Caco-2 (cell line): Measurements from ENCODE around the gene TTC7B. TPM values are rescaled to one million over a fixed set of nuclear protein-coding genes. Genes with fewer than 3 reads are reported as not detected.

Experiments
- BruUV-seq: library from RNA; stranded (reverse); fragments of 400-500 nt; replicated peaks from 2 replicates; lab custom pipeline; 2021; lab: Mats Ljungman, UMichigan
- CTCF ChIA-PET: fragments of 300-600 bp; sonication (Branson Sonifier 250); formaldehyde crosslinking; loops from one replicate; lab custom pipeline; 2022; ENCODE audit warnings: antibody characterized with exemption; lab: Charles Lee
- POLR2A ChIA-PET: fragments of 300-600 bp; sonication (Branson Sonifier 250); formaldehyde crosslinking; loops from one replicate; lab custom pipeline; 2022; ENCODE audit warnings: antibody characterized with exemption; lab: Charles Lee
- DNase-seq, 2 experiments: peaks; one replicate each; pipeline versions ENCODE4 v3.0.0 to v3.0.0-alpha.2; 2020 to 2022
- H3K27me3 ChIP-seq: replicated peaks from 2 replicates; pipeline ENCODE4 v1.6.0; 2011; ENCODE audit warnings: low read length; ENCODE audit not compliant: control insufficient read depth, insufficient read depth
- H3K36me3 ChIP-seq: 2 replicates; pipeline ENCODE4 v1.5.1; 2011; ENCODE audit warnings: low read length; ENCODE audit not compliant: control insufficient read depth, insufficient read depth
- H3K4me1 ChIP-seq: fragments of 250-450 bp; sonication (Bioruptor Pico); 2 replicates; pipeline ENCODE4 v1.5.1; 2020; ENCODE audit warnings: mild to moderate bottlenecking
- H3K4me3 ChIP-seq: 2 replicates; pipeline ENCODE4 v1.5.1; 2011; ENCODE audit warnings: low read depth, mild to moderate bottlenecking, control low read depth, low read length
- H3K9me3 ChIP-seq: fragments of 250-450 bp; sonication (Bioruptor Pico); 2 replicates; pipeline ENCODE4 v1.5.1; 2020; ENCODE audit warnings: mild to moderate bottlenecking, moderate library complexity
- H3K27ac Mint-ChIP-seq: one replicate; pipeline ENCODE4 v1.8.0; 2022; ENCODE audit warnings: mixed read lengths; ENCODE audit not compliant: unreplicated experiment
- H3K27me3 Mint-ChIP-seq: one replicate; pipeline ENCODE4 v1.8.0; 2022; ENCODE audit warnings: mixed read lengths; ENCODE audit not compliant: insufficient read depth, unreplicated experiment
- H3K36me3 Mint-ChIP-seq: one replicate; pipeline ENCODE4 v1.8.0; 2022; ENCODE audit warnings: mild to moderate bottlenecking, mixed read lengths; ENCODE audit not compliant: insufficient read depth, unreplicated experiment
- H3K4me1 Mint-ChIP-seq: one replicate; pipeline ENCODE4 v1.8.0; 2022; ENCODE audit warnings: low read depth, mixed read lengths; ENCODE audit not compliant: unreplicated experiment
- H3K4me3 Mint-ChIP-seq: one replicate; pipeline ENCODE4 v1.8.0; 2022; ENCODE audit warnings: mild to moderate bottlenecking, moderate library complexity, mixed read lengths; ENCODE audit not compliant: unreplicated experiment
- H3K9me3 Mint-ChIP-seq: one replicate; pipeline ENCODE4 v1.8.0; 2022; ENCODE audit warnings: mixed read lengths; ENCODE audit not compliant: unreplicated experiment
- CTCF ChIP-seq, 2 experiments: fragments of 200-600 bp in 1 of 2; IDR thresholded peaks; 1 replicate in 1 of 2; 2 replicates in 1 of 2; pipeline versions ENCODE4 v1.5.1 to v1.8.0; 2011 to 2022; ENCODE audit warnings: antibody characterized with exemption in 1 of 2, control low read depth in 1 of 2, inconsistent platforms in 1 of 2, low read depth in 1 of 2, low read length in 1 of 2, mild to moderate bottlenecking in 1 of 2, moderate library complexity in 1 of 2; ENCODE audit not compliant: insufficient read depth in 1 of 2, severe bottlenecking in 1 of 2, unreplicated experiment in 1 of 2
- intact Hi-C: fragments of 100-400 bp; cut with micrococcal nuclease; formaldehyde crosslinking; loops from one replicate; pipeline ENCODE4 v1.10.0; 2022; ENCODE audit not compliant: unreplicated experiment
- total RNA-seq: library from RNA; stranded (reverse); gene quantifications from 2 replicates; pipeline ENCODE4 v1.2.3, GENCODE V29; 2022

The TTC7B gene
- total RNA-seq, 1 experiment from 2014 or later: 28.5 TPM

DNA sequence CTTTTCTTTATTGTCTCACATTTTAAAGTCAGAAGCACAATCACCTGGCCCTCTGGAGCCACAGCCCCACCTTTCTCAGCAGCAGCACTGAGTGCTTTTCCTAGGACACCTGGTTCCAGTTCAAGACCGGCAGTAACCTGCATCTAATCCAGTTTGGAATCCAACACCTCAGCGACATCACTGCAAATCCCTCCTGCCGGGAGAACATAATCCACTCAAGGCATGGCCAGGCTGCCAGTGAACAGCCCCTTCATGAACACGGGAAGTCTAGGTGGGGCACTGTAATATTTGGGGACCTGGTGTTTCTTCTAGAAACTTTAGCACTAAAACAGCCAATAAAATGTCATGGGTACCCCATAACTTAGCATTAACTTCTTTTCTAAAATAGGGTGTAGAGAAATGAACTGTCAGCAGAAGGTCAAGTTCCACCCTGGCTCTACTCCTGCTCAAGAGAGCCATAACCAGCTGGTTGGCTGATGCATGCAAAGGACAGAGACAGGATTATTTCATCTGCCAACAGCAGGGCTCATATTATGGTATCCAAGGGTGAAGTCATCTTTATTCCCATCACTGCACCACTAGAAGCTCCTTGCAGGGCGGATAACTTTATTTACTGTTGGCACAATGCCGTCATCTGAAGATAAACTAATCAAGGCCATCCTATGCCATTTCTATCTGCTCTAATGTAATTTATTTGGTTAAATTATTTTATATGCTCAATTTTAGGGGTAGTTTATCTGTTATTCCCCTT is 76.7 kb downstream of the TTC7B start:
- H3K27me3 Mint-ChIP-seq: no peaks in the 10 kb centered on the region
- Histone ChIP-seq H3K9me3 (no peaks in the 10 kb centered on the region), H3K36me3 (no peaks in the 10 kb centered on the region), H3K4me1 (no peaks in the 10 kb centered on the region), H3K27me3 (no peaks in the 10 kb centered on the region), H3K4me3 (no peak overlapping the region)
- H3K27ac Mint-ChIP-seq: no peak overlapping the region
- TF ChIP-seq CTCF (IDR thresholded peaks at IDR 0.05; ENCODE audit: insufficient read depth in 1 of 2, low read depth in 1 of 2, low read length in 1 of 2, severe bottlenecking in 1 of 2, unreplicated experiment in 1 of 2): no peak
- peaks cover 8% of the 10 kb centered on the region for H3K36me3 Mint-ChIP-seq
- intact Hi-C loops: no loop called here
- H3K4me1 Mint-ChIP-seq: no peaks in the 10 kb centered on the region
- H3K9me3 Mint-ChIP-seq: no peaks in the 10 kb centered on the region
- POLR2A ChIA-PET: no interaction called here
- CTCF ChIA-PET: no interaction called here
- no peak overlapping the region for H3K4me3 Mint-ChIP-seq
- DNase-seq: no peak
- no TSS peak for BruUV-seq

DNA sequence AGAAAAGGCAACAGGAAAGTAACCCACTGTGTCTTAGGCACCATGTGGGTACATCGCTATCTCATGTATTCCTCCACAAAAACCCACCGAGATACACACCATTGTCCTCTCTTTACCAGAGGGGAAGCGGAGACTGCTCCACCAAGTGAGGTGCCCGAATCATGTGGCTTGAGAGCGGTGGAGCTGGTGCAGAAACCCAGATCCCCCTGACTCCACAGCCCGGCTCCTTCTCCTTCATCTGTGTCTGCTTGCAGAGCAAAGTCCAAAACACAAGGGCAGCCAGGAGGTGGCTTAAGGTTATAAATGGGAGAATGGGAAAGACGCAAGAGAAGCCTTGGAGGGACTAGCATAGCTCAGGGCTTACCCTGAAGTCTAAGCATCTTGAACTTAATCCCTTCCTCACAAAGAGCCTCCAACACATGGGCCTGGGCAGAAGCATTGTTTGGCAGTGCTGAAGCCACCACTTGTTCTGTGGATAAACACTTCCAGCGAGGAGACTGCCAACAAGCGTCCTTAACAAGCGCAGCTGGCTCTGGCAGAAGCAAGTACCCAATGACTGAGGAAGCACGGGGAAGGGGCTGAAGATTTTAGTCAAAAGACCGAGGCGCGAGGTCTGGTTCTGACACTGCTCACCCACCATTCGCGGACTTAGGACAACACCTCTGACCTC is 83.0 kb downstream of the TTC7B start:
- H3K27me3 ChIP-seq: no peaks in the 10 kb centered on the region
- intact Hi-C loops: no loop called here
- H3K4me1 Mint-ChIP-seq: no peaks in the 10 kb centered on the region
- ChIA-PET POLR2A (no interaction called here), CTCF (interaction anchor here (0.7 kb wide), 1 partner anchor 8 kb away, joined by 5 read pairs; no protein-coding TSS in a partner anchor)
- H3K27me3 Mint-ChIP-seq: no peaks in the 10 kb centered on the region
- H3K4me1 ChIP-seq: no peaks in the 10 kb centered on the region
- H3K4me3 ChIP-seq: no peak overlapping the region
- no peaks in the 10 kb centered on the region for H3K36me3 ChIP-seq
- no peak overlapping the region for H3K27ac Mint-ChIP-seq
- TF ChIP-seq CTCF (IDR thresholded peaks at IDR 0.05; ENCODE audit: insufficient read depth in 1 of 2, low read depth in 1 of 2, low read length in 1 of 2, severe bottlenecking in 1 of 2, unreplicated experiment in 1 of 2): no peak
- H3K4me3 Mint-ChIP-seq: no peak overlapping the region
- H3K9me3 Mint-ChIP-seq: no peaks in the 10 kb centered on the region
- no TSS peak for BruUV-seq
- no peaks in the 10 kb centered on the region for H3K36me3 Mint-ChIP-seq
- no peaks in the 10 kb centered on the region for H3K9me3 ChIP-seq
- no peak for DNase-seq

DNA sequence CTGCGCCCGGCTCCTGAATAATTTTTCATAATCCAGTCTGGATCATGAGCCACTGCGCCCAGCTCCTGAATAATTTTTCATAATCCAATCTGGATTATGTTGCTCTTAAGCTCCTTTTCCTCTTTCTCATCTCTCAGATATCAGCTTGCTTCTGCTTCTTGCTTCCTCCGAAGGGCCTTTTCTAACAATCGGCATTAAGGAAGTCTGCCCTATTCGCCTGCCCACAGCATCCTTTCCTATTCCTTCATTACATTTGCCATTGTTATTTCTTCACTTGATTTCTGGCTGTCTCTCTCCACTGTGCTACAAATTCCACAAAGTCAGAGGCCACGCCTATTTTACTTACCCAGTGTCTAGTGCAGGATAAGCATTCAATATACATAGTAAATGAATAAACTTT is 83.5 kb downstream of the TTC7B start:
- H3K36me3 ChIP-seq: no peaks in the 10 kb centered on the region
- Mint-ChIP-seq H3K4me3 (no peak overlapping the region), H3K4me1 (no peaks in the 10 kb centered on the region), H3K27ac (no peak overlapping the region), H3K9me3 (no peaks in the 10 kb centered on the region), H3K36me3 (no peaks in the 10 kb centered on the region), H3K27me3 (no peaks in the 10 kb centered on the region)
- DNase-seq: no peak
- no peaks in the 10 kb centered on the region for H3K27me3 ChIP-seq
- ChIA-PET CTCF (no interaction called here), POLR2A (no interaction called here)
- H3K4me3 ChIP-seq: no peak overlapping the region
- BruUV-seq: no TSS peak
- H3K9me3 ChIP-seq: no peaks in the 10 kb centered on the region
- H3K4me1 ChIP-seq: no peaks in the 10 kb centered on the region
- TF ChIP-seq CTCF (IDR thresholded peaks at IDR 0.05; ENCODE audit: insufficient read depth in 1 of 2, low read depth in 1 of 2, low read length in 1 of 2, severe bottlenecking in 1 of 2, unreplicated experiment in 1 of 2): no peak
- intact Hi-C loops: no loop called here
